NCI-H526 treated with DMSO at 0.1 percent for 48 hours (cell line): ENCODE data around the gene ETS1.

Experiments
- DNase-seq: peaks from one replicate; lab custom pipeline; 2025; lab: John Stamatoyannopoulos, UW

ETS1 gene

DNA sequence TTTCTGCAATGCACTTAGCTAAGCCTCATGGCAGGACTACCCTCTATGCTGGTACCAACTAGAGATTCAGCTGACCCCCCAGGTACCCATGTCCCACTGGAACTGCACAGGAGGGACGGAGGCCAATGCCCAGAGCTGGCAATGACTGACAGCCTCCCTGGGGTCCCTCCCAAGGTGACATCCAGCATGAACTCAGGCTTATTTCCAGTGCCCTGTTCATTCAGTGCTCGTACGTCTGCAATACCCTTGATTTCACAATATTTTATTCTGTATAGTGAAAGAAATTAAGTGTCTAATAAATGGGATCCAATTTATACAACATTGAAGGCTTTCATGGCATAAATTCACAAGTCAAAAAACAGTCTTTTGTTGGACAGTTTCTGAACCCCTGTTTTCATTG is 20.2 kb downstream of the ETS1 start:
- DNase-seq: no peak

DNA sequence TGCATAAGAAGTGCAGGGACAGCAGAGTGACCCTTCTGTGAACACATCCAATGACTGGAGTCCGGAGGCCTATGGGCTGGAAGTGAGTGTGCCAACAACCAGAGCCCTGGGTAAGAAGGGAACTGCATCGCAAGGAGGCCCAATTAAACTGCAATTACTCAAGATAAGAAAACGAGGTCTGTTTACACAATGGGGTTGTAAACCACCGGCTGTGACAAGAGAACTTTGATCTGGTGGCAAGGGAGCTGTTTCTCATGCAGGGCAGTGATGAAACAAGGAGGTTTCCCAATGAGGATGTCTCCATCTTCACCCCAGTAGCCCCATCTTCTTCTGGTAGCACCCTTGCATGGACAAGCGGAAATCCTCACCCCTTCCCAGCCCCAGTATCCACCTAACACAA is 21.5 kb downstream of the ETS1 start:
- DNase-seq: no peak

DNA sequence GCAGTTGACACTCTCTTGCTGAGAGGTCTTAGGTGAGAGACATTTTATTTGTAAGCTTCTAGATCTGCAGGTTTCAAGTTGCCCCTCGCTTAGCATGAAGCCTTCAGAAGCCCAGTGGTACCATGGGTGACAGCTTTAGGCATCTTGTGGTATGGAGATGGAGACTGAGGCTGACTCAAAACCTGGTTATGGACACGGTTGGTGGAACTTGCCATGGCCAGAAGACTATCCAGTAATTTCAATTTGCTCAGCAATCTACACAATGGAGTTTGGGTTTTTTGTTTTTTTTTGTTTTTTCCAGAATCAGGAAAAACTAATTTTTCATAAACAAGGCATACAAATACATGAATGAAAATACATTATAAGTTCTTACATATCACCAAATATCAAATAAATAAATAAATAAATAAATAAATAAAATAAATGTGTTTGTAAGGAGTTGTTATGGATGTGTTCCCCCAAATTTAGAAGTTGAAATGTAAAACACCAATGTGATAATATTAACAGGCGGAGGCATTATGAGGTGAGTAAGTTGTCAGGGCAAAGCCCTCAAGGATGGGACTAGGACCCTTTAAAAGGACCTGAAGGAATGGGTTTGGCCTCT is 22.6 kb downstream of the ETS1 start:
- DNase-seq: no peak

DNA sequence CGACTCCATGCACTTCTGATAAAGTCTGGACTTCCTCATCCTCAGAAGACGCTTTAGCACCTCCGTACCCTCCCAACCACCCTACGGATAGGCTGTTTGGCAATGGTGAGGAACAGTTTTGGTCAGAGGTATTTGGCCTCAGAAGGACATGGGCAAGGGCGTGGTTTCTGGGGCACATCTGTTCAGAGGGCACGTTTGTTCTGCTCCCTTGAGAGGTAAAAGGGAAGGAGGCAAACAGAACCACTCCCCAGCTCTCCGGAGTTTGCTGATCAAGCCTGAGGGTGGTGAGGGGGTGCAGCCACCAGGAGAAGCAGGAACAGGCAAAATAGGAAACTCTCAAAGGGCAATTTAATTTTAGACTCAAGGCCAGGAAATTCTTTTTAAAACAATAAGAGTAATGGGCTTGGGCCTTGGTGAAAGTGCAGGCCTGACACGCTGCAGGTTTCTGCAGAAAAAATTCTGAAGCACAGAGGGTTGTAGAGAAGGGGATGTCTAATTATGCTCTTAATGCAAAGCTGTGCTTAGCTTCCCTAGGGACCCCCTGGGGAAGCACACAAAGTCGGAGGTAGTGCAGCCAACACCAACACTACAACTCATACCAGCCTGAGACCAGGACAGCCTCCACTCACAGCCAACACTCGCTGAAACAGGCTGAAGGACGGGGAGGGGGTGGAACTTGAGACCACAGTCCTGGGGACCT is 23.3 kb downstream of the ETS1 start:
- DNase-seq: no peak

DNA sequence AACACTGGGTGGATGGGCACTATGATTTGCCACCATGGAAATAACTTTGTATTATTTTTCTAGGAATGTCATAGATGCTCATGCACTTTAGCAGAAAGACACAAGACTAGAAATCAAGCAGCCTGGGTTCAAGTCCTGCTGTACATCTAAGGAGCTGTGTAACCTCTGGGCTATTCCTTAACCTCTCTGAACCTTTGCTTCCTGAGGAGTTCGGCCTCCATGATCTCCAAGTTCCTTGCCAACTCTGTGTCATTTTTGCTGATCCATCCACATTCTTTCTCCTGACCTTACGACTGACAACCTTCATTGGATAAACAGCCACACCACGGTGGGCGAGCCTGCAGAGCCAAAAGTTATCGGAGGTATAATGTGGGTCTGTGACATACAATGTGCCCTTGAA is 24.1 kb downstream of the ETS1 start:
- no peak for DNase-seq

DNA sequence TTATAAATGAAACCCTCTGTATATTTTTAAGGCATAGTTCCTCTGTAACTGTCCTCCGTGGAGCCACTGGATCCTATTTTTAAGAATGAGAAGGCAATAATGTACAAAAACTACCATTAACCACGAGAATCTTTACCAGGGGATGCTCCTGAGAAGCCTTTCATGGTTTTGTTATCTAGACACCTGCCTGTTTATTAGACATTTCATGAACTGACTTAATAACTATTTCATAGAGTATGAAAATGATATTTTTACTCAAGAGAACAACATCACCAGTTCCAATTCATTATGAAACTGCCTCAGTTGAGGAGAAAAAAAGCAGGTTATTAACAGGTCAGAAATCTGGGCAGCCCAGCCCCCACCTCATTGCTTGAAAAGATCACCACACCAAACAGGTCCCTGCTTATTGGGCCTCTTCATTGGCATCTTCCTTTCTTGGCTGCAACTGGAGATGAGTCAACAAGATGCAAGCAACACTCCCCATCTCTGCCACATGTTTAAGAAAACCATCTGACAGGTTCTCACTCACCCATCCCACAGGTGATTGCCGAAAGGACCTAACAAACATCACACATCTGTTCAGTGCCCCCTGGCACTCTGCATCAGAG is 27.8 kb downstream of the ETS1 start:
- no peak for DNase-seq

DNA sequence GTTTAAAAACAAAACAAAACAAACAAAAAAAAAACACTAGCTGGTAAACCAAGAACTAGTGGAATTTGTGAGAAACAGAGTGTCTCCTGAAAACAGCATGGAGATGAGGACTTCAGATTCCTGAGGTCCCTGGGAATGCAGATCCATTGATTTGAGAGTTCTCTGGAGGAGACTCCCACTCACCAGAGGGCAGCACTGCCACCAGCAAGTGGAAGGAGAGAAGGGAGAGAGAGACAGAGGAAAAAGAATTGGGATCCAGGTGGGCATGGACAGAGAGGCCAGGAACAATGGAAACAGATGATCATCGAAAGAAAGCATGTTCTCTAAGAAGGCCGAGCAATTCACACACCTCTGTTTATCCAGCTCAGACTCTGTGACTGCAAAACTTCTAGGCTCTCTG is 31.8 kb downstream of the ETS1 start:
- no peak for DNase-seq

DNA sequence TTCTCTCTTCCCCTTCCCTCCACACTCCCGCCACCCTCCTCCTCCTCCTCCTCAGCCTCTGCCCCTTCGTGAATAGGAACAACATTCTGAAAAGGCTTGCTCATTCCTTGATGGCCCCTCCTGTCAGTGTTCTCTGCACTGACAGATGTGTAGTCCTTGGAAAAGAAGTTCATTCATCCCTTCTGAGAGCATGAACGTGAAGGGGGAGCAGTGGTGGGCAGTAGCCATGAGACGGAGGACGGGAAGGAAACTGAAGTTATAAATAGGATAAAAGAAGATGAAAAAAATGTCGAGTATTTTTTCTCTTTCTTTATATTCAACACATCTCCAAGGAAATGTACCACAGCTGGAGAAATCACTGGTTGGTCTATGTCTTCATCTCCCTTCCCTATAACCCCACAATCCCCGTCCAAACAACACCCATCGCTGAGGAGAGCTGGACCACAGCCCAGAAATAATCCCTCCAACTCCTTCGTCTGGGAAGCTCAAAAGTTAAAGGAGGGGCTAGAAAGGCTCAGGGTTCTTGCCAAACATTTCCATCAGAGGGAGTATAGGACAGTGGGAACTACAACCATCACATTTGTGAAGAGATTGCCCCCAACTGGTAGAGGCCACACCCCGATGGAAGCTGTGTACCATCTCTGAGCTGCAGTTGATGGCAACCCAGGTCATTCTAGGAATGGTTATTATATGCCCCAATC is 33.5 kb downstream of the ETS1 start:
- no peak for DNase-seq

DNA sequence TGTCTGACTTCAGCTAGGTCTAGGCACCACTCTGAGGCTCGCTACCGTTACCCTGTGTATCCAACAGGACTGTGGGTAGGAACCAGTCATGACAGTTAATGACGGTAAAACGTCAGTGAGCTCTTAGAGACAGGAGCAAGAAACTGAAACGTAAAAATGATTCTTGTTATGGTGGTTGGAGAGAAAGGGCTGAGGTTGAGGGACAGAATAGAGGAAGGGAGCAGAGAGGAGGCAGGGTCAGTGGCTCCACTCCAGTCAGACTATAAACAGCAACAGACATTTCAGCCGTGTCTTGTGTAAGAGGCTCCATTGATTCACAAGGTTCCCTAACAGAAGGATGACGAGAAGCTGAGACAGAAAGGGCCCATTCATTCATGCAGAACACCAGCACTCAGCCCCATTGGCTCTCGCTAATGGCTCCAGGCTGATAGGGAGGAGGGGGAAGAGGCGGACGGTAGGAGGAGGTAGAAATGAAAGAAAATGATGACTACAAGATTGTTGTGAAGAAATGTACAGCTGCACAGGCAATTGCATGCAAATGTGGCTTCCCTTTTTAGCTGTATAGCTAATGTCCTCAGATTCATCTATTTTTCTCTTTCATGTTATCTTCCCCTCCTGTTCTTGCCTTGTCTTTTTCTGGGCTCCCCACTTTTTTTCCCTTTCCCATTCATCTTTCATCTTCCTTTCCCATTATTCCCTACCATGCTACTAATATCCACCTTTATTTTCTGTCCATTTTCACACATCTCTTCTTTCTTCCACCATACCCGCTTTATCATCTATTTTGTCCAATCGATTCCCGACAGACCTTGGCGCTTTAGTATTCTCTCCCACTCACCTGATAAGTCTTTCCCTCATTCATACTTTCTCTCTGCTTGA is 34.3 kb downstream of the ETS1 start:
- no peak for DNase-seq

DNA sequence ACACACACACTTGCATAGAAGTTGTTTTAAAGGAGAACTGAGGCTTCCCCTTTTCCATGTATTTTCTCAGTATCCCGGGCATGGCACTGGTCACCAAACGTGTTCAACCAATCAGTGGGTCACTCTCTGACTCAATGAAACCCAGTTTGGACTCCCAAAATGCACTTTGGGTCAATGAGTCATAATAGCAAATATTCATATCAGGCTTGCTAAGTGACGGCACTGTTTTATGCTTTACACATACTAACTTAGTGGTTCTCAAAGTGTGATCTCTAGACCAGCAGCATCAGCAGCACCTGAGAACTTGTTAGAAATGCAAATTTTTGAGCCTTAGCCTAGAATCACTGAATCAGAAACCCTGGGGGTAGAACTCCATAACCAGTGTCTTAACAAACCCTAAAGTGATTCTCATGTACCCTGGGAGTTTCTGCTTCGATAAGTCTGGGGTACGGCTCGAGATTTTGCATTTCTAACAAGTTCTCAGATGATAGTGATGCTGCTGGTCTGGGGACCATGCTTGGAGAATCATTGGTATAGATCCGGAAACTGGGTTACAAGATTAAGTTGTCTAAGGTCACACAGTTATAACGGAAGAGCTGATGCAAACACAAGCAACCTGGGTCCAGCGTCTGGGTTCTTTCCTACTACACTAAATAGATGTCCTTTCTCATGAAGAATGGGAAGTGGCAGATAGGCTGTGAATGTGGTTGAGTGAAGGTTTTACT is 35.6 kb downstream of the ETS1 start:
- DNase-seq: no peak

DNA sequence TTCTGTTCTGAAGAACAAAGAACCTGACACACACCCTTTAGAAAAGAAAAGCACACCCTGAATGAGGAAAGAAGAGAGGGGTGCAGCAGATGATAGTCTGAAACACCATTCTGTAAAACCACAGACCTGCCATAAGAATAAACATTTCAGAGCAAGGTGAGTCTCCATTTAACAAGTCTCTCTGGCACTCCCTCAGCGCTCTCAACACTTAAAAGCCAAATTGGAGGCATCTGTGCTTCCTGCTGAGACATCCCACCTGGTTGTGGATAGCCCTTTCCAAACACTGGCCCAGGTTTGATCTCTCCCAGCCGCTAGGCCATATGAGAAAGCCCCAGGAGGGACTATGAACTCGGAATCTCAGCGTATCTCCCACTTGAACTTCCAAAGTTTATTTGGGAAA is 36.3 kb downstream of the ETS1 start:
- DNase-seq: no peak

DNA sequence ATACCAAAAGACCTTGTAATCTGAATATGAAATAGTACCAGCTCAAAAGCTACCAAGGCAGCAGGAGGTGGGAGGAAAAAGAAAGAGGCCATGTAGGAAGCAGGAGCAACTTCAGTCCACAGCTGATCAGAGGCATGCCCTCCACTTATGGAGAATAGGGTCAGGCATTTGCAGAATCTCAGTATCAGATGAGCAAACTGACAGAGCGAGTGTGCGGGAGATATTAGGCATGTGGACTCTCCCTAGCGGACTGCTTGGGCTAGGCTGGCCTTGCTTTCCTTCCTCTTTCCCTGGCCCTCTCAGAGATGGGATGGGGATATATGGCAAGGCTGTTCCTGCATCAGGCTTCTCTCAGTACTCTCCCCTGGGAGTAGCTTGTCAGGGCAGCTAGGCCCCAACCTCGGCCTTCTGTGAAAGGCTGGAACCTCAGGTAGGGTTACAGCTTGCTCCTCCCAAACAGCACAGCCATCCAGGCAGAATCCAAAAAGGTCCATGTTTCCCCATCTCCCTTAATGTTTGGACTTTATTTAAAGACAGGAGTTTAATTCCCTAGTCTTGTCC is 37.0 kb downstream of the ETS1 start:
- no peak for DNase-seq

DNA sequence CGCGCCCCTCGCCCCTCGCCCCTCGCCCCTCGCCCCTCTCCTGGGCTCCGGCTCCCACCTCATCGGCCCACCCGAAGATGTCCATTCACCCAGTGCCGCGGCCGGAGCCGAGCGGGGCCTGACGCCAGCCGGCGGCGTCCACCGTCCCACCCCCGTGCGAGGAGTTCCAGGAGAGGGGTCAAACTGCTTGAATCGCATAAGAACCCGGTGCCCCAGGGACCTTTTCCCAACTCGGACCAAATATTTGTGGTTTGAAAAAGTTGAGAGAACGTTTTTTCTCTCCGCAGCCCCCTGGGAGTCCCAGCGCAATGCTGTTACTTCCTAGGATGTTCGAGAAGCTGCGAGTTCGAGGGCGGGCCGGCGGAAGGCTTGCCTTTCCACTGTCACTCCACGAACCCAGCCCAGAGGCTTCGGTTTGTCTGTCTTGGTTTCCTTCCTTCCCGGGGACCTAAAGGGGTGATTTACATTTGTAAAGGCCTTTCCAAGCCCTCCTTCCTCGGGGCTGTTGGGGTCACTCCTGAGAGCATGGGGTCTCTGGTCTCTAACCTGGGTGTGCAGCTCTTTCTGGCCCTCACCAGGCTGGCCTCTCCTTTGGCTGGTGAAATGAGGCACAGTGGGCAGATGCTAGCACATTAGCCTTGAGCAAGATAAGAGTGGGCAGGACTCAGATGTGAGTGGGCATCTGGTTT is 38.0 kb downstream of the ETS1 start:
- no peak for DNase-seq

DNA sequence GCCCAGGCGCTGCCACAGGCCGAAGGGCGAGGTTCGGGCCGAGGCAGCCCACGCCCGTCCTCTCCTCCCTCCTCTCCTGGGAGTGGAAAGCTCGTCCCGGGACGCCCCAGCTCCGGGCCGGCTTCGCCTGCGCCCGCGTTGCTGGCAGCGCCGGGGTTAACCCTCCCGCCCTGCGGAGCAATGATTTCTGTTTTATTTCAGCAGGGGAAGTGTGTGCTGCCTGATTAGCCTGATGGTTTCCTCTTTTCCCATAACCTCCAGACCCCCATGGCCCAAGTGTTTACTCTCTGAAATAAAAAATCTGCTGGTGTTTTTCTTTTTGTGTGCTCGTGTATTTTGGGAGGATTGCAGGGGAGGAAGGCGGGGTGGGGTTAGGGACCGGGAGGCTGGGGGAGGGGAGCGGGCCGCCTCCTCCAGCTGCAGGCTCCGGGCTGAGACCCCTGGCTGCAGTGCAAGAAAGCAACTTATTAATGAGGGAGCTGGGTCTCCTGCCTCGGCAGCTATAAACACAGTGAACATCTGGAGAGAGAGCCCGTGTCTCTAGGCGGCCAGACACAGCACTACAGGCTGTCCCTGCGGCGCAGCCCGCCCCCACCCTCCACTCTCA is 38.6 kb downstream of the ETS1 start:
- no peak for DNase-seq

DNA sequence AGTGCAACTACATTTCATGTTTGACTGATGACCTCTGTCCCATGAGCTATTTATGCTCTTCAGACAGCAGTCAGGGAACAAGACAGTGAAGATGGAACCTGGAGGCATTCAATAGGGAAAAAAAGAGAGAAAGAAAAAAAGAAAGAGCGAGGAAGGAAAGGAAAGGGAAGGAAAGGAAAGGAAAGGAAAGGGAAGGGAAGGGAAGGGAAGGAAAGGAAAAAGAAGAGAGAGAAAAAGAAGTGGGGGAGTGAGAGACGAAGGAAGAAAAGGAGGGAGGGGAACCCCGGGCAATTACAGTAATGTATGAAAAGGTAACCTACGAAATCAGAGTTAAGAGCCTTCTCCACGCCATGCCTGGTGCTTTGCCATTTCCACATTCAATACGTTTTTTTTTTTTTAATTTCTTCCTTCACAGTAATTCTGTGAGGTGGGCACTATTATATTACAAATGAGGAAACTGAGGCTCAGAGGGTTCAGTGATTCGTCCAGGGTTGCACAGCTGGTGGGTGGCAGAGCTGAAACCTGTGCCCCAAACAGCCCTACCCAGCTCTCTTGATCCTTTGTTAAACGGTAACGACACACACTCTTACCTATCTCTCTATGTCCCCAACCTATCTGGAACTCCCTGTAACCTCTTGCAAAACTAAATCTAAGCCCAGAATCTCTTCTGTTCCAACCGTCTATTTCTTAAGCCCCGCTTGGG is 39.3 kb downstream of the ETS1 start:
- DNase-seq: no peak

DNA sequence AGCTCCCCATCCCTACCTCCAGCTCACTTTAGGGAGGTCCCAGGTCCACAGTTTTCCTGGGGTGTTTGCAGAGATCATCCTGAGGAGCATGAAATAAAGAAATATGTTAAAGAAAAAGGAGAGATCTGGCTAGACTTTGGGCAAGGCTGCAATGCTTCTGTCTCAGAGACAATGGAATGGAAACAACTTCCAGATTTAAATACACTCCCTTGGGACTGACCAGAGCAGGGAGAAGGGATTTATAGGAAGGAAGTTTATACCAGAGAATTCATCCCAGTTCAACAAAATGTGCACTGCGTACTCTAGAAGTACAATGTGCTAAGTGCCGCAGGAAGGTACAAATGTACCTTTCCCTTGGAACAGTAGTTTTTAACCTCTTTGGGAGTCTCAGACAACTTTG is 40.4 kb downstream of the ETS1 start:
- no peak for DNase-seq

DNA sequence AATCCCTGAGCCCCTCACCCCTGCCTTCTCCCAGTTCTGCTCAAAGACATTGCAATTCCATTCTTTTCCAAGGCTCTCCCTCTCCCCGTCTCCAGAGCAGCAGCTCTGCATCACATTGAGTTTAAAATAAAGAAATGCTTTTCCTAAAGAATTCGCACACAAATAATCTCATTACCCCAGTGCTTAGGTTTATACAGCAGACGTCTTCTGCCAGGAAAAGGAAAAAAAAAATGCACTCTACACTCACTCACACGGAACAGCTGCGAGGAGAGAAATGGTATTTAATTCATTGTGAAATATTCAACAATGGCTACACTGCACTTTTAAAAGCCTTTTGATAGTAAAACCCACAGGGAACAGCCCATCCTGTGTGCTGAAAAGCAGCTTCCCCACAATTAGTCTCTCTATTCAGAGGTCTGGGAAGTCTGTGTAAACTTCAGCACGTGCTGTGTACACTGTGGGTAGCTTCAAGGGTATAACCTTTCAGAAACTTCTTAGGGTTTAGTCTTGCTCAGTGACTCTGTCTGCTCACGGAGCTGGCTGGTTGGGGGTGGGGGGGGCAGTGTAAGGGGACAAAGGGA is 42.8 kb downstream of the ETS1 start:
- DNase-seq: no peak

DNA sequence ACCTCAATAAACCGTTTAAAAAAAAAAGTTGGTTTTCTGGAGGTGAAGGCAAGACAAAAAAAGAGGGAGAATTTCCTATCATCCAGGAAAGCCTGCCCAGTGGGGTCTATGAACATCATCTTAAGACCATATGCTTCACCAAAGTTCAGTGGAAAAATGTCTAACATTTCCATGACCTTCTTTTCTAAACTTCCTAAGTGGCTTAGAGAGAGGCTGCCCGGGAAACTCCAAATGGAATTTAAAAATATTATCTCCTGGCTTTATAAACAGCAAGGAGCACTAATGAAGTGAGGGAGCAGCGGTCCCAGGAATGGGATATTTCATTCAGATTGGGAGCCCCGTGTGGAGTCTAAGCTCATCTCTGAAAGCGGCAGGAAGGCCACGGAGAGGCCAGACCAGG is 46.9 kb downstream of the ETS1 start:
- DNase-seq: no peak

DNA sequence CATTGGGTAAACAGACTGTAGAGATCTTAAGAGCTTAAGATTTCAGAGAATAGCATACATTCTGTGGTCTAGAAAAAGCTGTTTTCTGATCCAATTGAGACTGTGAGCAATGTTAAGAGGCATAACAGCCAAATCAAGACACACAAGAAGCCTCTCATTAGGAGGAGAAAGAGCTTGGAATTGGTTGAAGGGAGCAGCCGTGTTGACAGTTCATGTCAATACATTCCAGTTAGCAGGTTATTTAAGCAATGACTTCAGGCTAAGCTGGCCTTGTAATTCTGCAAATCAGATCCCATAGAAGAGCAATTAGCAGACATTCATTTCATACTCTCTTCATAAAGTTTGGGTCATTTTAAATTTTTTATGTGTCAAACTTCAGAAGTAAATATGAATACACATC is 50.9 kb downstream of the ETS1 start:
- DNase-seq: no peak
